Aorta (tissue), 5 donors: ENCODE measurements around the gene MDK. TPM values are rescaled to one million over a fixed set of nuclear protein-coding genes. Genes with fewer than 3 reads are reported as not detected.

Experiments used
- ATAC-seq: fragments of 200-7000 bp; cut with Tn5 transposase; one replicate; pipeline ENCODE4 v1.9.1; 2022; ENCODE audit warnings: moderate library complexity; ENCODE audit not compliant: low FRiP score
- DNase-seq, 2 donors: peaks; one replicate each; pipeline ENCODE4 v3.0.0-alpha.2; 2020
- H3K27ac ChIP-seq, 2 donors: one replicate each; pipeline ENCODE4 v1.5.1; 2013; ENCODE audit warnings: low read length in 2 of 2, mild to moderate bottlenecking in 2 of 2, moderate library complexity in 2 of 2, control low read depth in 1 of 2, inconsistent platforms in 1 of 2, low read depth in 1 of 2
- H3K27me3 ChIP-seq, 2 donors: one replicate each; pipeline ENCODE4 v1.6.1; 2013; ENCODE audit warnings: control low read depth in 1 of 2, low read length in 1 of 2, mild to moderate bottlenecking in 1 of 2, moderate library complexity in 1 of 2; ENCODE audit not compliant: insufficient read depth in 2 of 2, control insufficient read depth in 1 of 2
- H3K36me3 ChIP-seq, 2 donors: one replicate each; pipeline ENCODE4 v1.6.1; 2013; ENCODE audit warnings: control low read depth in 1 of 2, low read length in 1 of 2, mild to moderate bottlenecking in 1 of 2; ENCODE audit not compliant: insufficient read depth in 2 of 2, control insufficient read depth in 1 of 2
- H3K4me1 ChIP-seq, 2 donors: one replicate each; pipeline ENCODE4 v1.6.1; 2013; ENCODE audit warnings: low read length in 2 of 2, control low read depth in 1 of 2, mild to moderate bottlenecking in 1 of 2, moderate library complexity in 1 of 2; ENCODE audit not compliant: insufficient read depth in 2 of 2, control insufficient read depth in 1 of 2
- H3K4me3 ChIP-seq, 2 donors: one replicate each; pipeline ENCODE4 v1.5.1; 2013; ENCODE audit warnings: low read length in 2 of 2, control low read depth in 1 of 2, mild to moderate bottlenecking in 1 of 2
- H3K9me3 ChIP-seq: one replicate; pipeline ENCODE4 v1.6.1; 2013; ENCODE audit warnings: mild to moderate bottlenecking, low read length; ENCODE audit not compliant: control insufficient read depth
- WGBS, 2 donors: extraction: QIAGEN DNeasy Blood & Tissue Kit; methylation state at CpG; one replicate each; pipeline ENCODE4 v1.1.7; 2013; 5-methylcytosine and 5-hydroxymethylcytosine counted together
- intact Hi-C, 2 donors: fragments of 100-400 bp; cut with DNase I; formaldehyde crosslinking; loops; one replicate each; pipeline versions ENCODE4 v1.14.2 to v1.15.0; 2022
- polyA plus RNA-seq, 2 donors: library from polyadenylated mRNA; stranded (reverse); fragments of 200-250 nt; gene quantifications; one replicate each; pipeline ENCODE4 v1.2.3, GENCODE V29; 2013
- total RNA-seq, 2 donors: library from RNA; stranded (reverse); fragmentation: NEBNext Ultra II Directional; extraction: Animal tissue kit (Norgen Biotek cat#: 25700); gene quantifications; one replicate each; pipeline ENCODE4 v1.2.1, GENCODE V29; 2021
- donor health status: healthy with polysubstance abuse.
- donor health status: Bipolar disorder and iron deficiency.
- donor health status: DM: no; HTN: no; CAD: no.
- donor health status: DM: no; HTN: no; CAD: no.
- donor health status: DM: yes; HTN: yes; CAD: no.

The MDK gene
- total and polyA plus RNA-seq, 4 donors = 11.8 to 40.3 (median 19.6) TPM

DNA sequence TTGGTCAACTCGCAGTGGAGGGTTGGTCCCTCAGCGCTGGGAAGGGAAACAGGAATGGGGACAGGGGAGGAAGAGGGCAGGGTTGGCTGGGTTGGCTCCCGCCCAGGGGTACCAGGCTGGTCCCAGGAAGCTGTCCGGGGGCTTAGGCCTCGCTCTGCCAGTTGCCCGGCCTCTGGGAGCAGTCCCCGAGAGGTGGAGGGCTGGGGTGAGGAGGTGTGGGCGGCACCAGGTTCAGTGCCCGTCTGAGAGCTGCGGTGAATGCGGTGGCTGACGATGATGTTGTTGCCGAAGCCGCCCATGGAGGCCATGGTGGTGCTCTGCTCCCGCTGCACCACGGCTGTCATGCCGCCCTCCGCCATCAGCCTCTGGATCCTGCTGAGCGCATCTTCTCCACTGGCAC, 16.1 kb downstream of the MDK start:
- H3K36me3 ChIP-seq = peaks cover 0 to 6% of the 10 kb centered on the region in 2 donors
- WGBS, 2 donors = 95 to 96% methylated on average over 19 of the region's 19 CpGs
- no peak overlapping the region for H3K4me3 ChIP-seq
- ATAC-seq (no peak), DNase-seq (peak in 1 of 2 donors; percentile 30)
- H3K4me1 ChIP-seq = no peaks in the 10 kb centered on the region
- no peak overlapping the region for H3K27ac ChIP-seq
- H3K9me3 ChIP-seq = no peaks in the 10 kb centered on the region
- intact Hi-C loops = no loop called here
- H3K27me3 ChIP-seq = no peaks in the 10 kb centered on the region

DNA sequence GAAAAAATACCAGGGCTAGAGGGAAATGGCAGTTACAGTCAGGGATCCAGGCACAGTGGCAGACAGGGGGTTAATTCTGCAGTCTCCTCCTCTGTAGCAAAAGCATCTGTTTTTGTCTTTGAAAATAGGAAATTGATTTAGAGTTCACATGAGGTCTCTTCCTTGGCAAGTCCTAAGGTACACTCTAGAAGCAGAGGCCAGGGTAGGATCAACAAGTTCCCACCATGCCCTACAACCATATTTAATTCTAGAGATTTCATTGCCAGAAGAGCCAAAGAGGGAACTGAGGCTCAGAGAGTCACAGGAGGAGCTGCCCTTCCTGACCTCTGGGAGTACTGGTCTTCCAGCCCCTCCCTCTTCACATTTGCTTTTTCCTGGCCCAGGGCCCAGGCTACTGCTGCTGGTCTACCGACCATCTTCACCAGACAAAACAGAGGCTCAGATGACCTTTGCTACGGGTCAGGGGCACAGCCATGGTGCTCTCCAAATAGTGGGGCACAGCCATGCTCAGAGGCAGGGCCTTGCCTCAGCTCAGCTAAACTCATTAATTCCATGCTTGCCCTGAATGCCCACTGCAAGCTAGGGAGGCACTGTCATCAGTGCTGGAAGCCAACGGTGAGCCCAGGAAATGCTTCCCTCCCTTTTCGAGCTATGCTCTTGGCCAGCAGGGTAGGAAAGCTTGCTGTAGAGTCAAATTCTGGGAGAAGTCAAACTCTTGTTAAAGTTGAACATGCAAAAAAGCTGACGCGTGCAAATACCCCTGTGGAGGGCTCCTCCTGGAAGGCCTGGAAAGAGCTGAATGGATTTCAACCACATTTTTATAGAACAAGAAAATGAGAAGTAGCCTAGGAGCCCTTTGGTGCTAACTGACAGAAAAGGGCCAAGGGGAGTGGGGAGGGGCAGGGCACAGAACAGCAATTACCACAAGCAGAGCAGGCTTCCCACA, 21.8 kb downstream of the MDK start:
- DNase-seq (peak in 1 of 2 donors; percentile 23), ATAC-seq (no peak)
- H3K4me3 ChIP-seq = no peak overlapping the region
- 56 to 64% methylated on average over 6 of the region's 6 CpGs for WGBS, 2 donors
- H3K27me3 ChIP-seq = no peaks in the 10 kb centered on the region
- no peak overlapping the region for H3K27ac ChIP-seq
- H3K4me1 ChIP-seq = no peaks in the 10 kb centered on the region
- no peaks in the 10 kb centered on the region for H3K9me3 ChIP-seq
- intact Hi-C loops = loop anchor here in 1 of 2 donors (10.0 kb wide), 1 partner anchor 62 kb away; no protein-coding TSS in a partner anchor
- H3K36me3 ChIP-seq = peaks cover 4 to 8% of the 10 kb centered on the region in 2 donors

DNA sequence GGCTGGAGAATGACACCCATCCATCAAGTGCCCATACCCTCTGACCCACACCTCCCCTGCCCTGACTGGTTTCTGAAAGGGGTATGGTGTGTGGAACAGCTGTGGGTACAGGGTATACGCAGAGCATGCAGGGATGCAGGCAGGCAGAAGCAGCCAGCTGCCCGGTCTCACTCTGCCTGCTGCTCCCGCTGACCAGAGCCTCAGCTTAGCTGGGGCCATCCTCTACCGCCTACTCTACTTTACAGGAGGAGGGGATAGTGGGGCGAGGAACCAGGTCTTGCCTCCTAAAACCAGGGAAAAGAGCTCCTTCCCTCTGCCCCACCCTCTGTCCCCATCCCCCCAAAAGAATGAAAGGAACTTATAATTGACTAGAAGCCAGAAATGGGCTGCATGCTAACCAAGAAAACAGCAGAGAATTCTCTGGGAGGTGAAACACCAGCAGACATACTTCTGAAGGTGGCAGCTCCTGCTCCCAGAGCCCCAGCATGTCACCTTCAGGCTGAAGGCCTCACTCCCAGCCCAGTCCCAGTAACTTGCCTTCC, 23.1 kb downstream of the MDK start:
- intact Hi-C loops = loop anchor here in 1 of 2 donors (10.0 kb wide), 1 partner anchor 60 kb away; no protein-coding TSS in a partner anchor

DNA sequence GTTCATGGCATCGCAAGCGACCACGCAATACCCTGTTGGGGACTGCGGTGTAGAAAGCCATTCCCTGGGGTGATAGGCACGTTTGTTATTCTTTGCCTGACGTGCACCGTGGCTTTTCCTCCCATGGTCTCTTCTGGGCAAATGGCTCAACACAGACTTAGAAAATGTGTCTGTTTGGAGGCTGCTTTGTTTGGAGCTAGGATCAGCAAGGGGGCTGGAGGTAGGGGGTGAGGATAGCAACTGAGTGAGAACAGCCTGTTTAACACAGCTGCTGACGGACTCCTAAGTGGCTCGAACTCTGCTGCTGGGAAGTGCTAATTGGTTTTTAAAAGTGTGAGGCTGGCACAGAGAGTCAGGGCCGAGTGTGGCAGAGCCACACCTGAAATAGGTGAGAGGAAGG, 26.2 kb downstream of the MDK start:
- intact Hi-C loops = loop anchor here in 1 of 2 donors (10.0 kb wide), 1 partner anchor 57 kb away; no protein-coding TSS in a partner anchor
- H3K4me1 ChIP-seq = no peaks in the 10 kb centered on the region
- ATAC-seq (no peak), DNase-seq (no peak)
- H3K27ac ChIP-seq = no peak overlapping the region
- H3K27me3 ChIP-seq = no peaks in the 10 kb centered on the region
- H3K4me3 ChIP-seq = no peak overlapping the region
- WGBS, 2 donors = 65 to 76% methylated on average over 10 of the region's 10 CpGs
- peaks cover 4 to 10% of the 10 kb centered on the region in 2 donors for H3K36me3 ChIP-seq
- no peaks in the 10 kb centered on the region for H3K9me3 ChIP-seq

More for the DNA sequence above, 23.1 kb downstream of the MDK start:
- WGBS, 2 donors = 64 to 78% methylated on average over 5 of the region's 5 CpGs
- Histone ChIP-seq H3K4me1 (no peaks in the 10 kb centered on the region), H3K4me3 (no peak overlapping the region), H3K27me3 (no peaks in the 10 kb centered on the region), H3K36me3 (peaks cover 4 to 13% of the 10 kb centered on the region in 2 donors), H3K9me3 (no peaks in the 10 kb centered on the region), H3K27ac (no peak overlapping the region)
- no peak for ATAC-seq
- DNase-seq = no peak

DNA sequence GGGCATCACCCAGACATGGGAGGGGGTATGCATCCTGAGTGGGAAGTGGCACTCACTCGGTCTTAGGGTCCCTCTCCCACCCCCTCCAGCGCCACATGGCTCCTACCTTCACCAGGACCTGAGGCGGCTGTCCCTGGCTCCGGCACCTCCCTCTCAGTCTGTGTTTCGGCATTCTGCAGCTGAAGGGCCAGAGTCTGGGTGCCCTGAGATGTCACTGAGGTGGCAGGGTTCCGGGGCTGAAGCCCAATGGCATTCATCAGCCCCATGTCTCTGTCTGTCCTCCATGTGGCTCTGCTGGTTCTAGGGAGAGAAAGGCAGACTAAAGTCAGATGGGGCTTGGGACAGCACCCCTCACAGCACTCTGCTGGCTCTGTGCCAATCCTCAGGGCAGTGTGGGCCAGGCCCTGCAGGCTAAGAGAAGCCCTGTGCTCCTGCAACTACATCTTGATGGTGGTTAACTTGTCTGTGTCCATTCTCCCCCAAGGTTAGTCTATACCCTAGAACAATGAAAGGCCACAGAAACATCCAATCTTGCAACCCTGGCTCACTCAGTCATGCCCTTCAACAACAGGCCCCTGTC, 27.0 kb downstream of the MDK start:
- peaks cover 4 to 7% of the 10 kb centered on the region in 2 donors for H3K36me3 ChIP-seq
- no peak overlapping the region for H3K27ac ChIP-seq
- H3K4me1 ChIP-seq = no peaks in the 10 kb centered on the region
- 92 to 93% methylated on average over 6 of the region's 6 CpGs for WGBS, 2 donors
- H3K9me3 ChIP-seq = no peaks in the 10 kb centered on the region
- H3K27me3 ChIP-seq = no peaks in the 10 kb centered on the region
- H3K4me3 ChIP-seq = no peak overlapping the region
- intact Hi-C loops = loop anchor here in 1 of 2 donors (10.0 kb wide), 1 partner anchor 56 kb away; no protein-coding TSS in a partner anchor
- DNase-seq (no peak), ATAC-seq (no peak)

DNA sequence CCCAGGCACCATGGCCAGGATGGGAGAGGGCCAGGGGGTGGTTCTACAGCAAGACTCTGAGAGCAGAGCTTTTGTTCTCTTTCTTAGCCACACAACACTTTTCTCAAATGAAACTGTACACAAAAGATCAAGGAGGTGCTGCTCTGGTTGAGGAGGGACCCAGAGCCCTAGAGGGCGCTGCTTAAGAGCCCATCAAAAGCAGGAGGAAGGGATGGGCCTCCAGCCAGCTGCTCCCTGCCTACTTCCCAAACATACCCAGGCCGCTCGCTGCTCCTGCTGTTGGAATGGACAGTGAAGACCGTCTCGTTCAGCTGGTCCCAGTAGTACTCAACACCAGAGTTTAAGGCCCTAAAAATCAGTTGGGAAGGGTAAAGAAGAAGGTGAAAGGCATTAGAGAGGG, 28.6 kb downstream of the MDK start:
- WGBS, 2 donors = 67 to 71% methylated on average over 5 of the region's 5 CpGs
- Histone ChIP-seq H3K36me3 (peaks cover 4 to 7% of the 10 kb centered on the region in 2 donors), H3K4me1 (no peaks in the 10 kb centered on the region), H3K27me3 (no peaks in the 10 kb centered on the region), H3K9me3 (no peaks in the 10 kb centered on the region), H3K27ac (no peak overlapping the region), H3K4me3 (no peak overlapping the region)
- DNase-seq (no peak), ATAC-seq (no peak)
- intact Hi-C loops = no loop called here

DNA sequence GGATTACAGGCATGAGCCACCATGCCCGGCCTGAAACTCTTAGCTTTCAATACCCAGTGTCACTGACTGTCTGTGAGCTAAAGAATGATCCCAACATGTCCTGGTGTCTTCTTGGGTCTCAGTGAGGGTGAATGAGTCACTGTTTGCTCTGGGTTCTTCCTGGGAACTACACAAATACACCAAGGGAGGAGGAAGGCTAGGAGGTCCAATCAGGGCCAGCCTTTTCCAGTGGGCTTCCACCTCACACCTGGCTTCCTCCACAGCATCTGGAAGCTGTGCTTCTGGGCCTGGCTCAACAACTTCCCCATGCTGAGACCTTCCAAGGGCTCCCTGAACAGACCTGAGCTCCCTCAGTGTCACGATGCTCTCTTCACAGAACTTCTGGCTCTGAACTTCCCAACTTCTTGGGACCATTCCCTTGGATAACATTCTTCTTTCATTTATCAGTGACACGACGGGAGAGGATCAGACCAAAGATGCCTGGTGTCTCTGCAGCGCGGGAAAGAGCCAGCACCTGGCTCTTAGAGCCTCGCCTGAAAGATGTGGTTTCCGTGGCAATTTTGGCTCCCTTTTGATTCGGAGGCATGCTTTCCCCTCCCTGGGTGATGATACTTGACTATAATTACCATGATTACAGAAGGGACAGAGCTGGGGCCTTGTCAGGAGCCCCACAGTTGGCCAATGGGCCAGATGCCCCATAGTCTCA, 32.4 kb downstream of the MDK start:
- Histone ChIP-seq H3K9me3 (no peaks in the 10 kb centered on the region), H3K4me3 (no peak overlapping the region), H3K4me1 (no peaks in the 10 kb centered on the region), H3K36me3 (peaks cover 0 to 5% of the 10 kb centered on the region in 2 donors), H3K27me3 (no peaks in the 10 kb centered on the region), H3K27ac (no peak overlapping the region)
- WGBS, 2 donors = 94% methylated on average over 9 of the region's 9 CpGs
- intact Hi-C loops = no loop called here
- no peak for ATAC-seq
- DNase-seq = no peak

DNA sequence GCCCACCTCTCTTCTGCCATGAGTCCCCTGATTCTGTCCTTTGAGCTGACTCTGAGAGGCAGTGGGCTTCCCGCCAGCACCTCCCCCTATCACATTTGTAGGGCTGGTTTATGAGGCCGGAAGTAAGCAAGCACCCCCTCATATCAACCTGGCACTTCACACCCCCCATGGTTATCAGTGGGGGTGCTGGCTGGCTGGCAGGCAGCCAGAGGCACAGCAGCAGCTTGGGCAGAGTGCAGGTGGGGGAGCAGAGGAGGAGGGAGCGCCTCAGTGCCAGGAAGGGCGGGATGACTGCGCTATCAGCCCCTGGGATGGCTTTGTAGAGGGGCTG, 33.0 kb downstream of the MDK start:
- peaks cover 0 to 5% of the 10 kb centered on the region in 2 donors for H3K36me3 ChIP-seq
- 93 to 94% methylated on average over 5 of the region's 5 CpGs for WGBS, 2 donors
- no peak for DNase-seq

More for the DNA sequence above, 33.0 kb downstream of the MDK start:
- ATAC-seq = no peak
- Histone ChIP-seq H3K4me3 (no peak overlapping the region), H3K9me3 (no peaks in the 10 kb centered on the region), H3K27ac (no peak overlapping the region), H3K4me1 (no peaks in the 10 kb centered on the region), H3K27me3 (no peaks in the 10 kb centered on the region)
- intact Hi-C loops = no loop called here
